OCI-M2 (cell line): ENCODE data around the gene SPACDR.
"Not testable (repeated sequence)": the region's sequence is repeated elsewhere in the genome, so short reads cannot be mapped to it uniquely, and the experiment has no call there.

ENCODE experiments used
- DNase-seq: peaks from one replicate; lab custom pipeline; 2025; ENCODE audit not compliant: unreplicated experiment; lab: John Stamatoyannopoulos, UW

SPACDR gene

GRCh38 chr7:100466653-100467605, 2.9 kb upstream of the SPACDR start:
- no peak for DNase-seq

DNA sequence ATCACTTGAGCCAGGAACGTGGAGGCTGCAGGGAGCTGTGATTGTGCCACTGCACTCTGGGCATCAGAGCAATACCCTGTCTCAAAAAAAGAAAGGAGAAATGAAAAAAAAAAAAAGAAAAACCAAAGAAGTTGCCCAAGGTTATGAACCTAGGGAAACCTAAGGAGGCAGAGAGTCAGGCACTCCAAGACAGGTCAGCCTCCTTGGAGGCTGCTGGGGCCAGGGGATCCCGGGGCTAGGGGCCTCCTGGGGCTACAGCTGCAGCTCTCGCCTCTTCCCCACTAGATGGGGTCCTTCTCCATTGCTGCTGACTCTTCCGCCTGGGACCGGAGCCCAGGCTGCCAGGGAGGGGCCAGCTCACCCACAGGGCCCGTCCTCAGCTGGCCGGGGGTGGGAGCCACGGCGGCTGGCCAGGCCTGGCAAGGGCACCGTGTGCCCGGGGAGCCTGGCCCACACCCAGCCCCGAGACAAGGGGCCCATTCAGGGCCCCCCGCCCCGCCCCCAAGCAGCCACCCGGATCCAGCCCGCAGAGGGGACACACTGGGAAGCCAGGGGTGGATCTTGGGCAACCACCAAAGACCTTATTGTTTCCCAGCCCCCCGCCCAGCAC, 1.7 kb upstream of the SPACDR start:
- no peak for DNase-seq

DNA sequence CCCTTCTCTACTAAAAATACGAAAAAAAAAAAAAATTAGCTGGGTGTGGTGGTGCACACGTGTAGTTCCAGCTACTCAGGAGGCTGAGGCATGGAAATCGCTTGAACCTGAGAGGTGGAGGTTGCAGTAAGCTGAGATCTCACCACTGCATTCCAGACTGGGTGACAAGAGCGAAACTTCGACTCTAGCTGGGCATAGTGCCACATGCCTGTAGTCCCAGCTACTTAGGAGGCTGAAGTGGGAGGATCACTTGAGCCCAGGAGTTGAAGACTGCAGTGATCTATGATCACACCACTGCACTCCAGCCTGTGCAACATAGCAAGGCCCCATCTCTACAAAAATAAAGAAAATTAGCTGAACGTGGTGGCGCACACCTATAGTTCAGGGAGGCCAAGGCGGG, 1.2 kb upstream of the SPACDR start:
- no peak for DNase-seq

GRCh38 chr7:100464791-100465190, 731 bp upstream of the SPACDR start:
- no peak for DNase-seq

GRCh38 chr7:100457033-100457432, 7.0 kb downstream of the SPACDR start:
- no peak for DNase-seq

DNA sequence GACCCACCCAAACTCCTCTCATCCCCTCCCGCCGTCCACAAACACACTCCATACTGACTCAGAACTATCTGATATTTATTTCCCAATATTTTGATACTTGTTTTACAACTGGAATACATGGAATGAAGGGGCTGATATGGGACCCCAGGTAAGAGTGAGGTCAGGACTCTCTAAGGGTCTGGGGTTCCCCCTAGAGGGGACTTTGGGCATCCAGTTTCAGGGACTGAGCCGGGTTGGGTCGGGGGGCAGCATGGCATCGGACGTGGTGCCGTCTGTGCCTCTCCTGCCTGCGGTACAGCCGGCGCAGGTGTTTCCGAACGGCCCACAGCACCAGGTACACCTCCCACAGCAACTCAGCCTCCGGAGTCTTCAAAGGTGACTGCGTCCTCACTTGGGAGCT, 7.5 kb downstream of the SPACDR start:
- no peak for DNase-seq

GRCh38 chr7:100455206-100455605, 8.9 kb downstream of the SPACDR start:
- DNase-seq = no peak

- not testable (repeated sequence) for DNase-seq
These were observed 10.2 kb downstream of the SPACDR start for GRCh38 chr7:100453854-100454253.

GRCh38 chr7:100452513-100452912, 11.5 kb downstream of the SPACDR start:
- no peak for DNase-seq

GRCh38 chr7:100449190-100449795, 14.8 kb downstream of the SPACDR start:
- no peak for DNase-seq

DNA sequence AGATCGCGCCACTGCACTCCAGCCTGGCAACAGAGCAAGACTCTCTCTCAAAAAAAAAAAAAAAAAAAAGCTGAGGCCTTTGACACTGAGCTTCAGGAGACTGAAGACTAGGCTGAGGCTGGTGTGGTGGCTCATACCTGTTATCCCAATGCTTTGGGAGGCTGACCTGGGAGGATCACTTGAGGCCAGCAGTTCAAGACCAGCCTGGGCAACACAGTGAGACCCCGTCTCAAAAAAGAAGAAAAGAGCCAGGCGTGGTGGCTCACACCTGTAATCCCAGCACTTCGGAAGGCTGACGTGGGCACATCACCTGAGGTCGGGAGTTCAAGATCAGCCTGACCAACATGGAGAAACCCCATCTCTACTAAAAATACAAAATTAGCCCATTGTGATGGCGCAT, 16.7 kb downstream of the SPACDR start:
- DNase-seq = not testable (repeated sequence)

DNA sequence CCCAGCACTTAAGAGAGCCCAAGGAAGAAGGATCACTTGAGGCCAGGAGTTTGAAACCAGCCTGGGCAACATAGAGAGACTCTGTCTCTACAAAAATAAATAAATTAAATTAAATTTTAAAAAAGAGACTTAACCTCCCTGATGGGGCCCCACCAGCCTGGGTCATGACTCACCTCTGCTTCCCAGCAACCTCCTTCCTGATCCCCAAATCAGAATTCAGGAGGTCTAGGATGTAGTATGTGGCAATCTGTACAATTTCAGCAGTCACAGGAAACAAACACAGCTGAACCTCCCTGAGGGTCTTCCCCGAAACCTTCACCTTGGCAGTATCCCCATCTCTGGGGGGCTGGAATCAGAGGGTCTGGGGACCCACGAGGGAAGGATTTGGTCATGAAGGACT, 18.0 kb downstream of the SPACDR start:
- DNase-seq = no peak

- no peak for DNase-seq
These were observed 19.5 kb downstream of the SPACDR start for GRCh38 chr7:100444311-100445278.

DNA sequence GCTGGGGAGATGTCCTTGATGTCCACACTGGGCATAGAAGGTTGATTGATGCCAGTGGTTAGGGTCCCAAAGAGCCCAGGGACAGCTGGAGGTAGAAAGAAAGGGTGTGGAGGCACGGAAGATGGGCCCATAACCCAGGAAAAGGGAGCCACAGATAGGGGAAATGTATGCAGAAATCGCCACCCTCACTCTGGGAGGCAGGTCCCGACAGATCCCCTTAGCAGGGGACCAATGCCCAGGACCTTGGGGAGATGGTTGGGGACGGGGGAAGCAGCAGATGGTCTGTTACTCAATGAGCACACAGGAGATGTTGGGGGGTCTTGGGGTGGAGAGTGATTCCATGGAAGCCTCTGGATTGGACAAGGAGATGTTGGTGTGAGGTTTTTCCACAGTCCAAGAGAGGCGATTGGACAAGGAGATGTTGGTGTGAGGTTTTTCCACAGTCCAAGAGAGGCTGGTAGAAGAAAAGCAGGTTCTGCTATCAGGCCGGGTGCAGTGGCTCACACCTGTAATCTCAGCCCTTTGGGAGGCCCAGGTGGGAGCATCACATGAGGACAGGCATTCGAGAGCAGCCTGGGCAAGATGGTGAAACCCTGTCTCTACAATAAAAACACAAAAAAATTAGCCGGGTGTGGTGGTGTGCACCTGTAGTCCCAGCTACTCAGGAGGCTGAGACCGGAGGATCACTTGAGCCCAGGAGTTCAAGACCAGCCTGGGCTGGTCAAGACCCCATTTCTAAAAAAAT, 20.8 kb downstream of the SPACDR start:
- DNase-seq = no peak

DNA sequence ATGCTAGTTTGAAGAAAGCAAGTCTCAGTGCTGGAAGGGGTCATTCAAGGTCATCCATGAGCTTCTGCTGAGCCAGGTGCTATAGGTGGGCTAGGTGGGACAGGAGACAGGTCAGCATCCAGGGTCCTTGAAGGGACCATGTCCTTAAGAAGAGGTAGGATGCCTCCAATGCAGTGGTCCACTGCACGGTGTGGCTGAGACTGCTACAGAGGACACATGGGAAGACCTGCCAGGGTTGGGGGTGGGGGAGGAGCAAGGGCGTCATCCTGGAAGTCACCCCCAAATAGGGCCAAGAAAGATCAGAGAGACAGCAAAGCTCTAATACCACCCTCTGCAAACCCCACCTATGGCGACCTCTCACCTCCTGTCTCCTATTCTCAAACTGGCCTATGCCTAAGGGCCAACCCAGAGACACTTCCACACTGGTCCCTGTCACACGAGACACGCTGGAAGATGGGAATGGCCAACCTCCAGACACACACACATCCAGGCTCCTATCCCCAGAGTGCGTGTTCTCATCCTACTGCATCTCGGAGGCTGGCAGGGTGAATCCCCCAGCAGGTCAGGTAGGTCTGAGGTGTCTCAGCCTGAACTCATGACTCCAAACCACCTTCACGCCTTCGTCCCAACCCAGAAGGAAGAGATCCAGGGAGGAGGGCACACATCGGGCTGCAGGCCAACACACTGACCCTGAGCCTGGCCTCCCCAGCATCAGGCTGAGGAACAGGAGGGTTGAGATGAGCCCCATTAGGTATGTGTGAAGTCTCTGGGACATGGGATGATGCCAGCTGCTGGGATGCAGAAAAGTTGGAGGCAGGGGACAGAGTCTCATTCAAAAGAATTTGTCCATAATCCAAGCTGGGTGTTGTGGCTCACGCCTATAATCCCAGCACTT, 22.2 kb downstream of the SPACDR start:
- DNase-seq = no peak

- DNase-seq = not testable (repeated sequence)
These were observed 24.8 kb downstream of the SPACDR start for GRCh38 chr7:100439244-100439643.

DNA sequence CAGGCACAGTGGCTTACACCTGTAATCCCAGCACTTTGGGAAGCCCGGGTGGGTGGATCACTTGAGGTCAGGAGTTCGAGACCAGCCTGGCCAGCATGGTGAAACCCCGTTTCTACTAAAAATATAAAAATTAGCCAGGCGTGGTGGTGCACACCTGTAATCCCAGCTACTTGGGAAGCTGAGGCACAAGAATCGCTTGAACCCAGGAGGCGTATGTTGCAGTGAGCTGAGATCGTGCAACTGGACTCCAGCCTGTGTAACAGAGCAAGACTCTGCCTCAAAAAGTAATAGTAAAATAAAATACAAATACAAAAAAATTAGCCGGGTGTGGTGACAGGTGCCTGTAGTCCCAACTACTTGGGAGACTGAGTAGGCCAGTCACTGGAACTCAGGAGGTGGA, 25.3 kb downstream of the SPACDR start:
- not testable (repeated sequence) for DNase-seq

DNA sequence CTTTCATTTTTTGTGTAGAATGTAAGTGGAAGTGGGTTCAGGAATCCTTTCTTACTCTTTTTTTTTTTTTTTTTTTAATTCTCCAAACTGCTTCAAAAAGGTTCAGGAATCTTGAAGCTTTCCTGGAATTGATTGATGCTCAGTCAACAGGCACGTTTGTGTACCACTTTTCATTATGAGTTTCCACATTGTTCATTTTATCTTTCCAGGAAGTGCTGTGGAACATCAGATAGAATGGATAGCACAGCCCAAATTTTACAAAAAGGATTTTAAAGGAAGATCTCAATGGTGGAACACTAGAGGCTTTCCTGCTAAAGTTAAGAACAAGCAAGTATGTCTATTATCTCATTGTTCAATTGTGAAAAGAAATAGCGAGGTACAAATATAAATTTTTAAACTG, 25.9 kb downstream of the SPACDR start:
- DNase-seq = no peak
